H1 (cell line): Measurements from ENCODE around the gene NEDD8.

ENCODE experiments used
- CBX5 ChIP-seq: fragments of 300-800, 300-1000 bp; sonication (generic); IDR thresholded peaks from 2 replicates; pipeline ENCODE4 v1.7.1; 2016; ENCODE audit warnings: antibody characterized with exemption, low read length, low read depth
- E2F6 ChIP-seq: IDR thresholded peaks from 2 replicates; pipeline ENCODE4 v1.6.1; 2012; ENCODE audit warnings: inconsistent platforms
- GTF2F1 ChIP-seq: IDR thresholded peaks from 2 replicates; pipeline ENCODE4 v1.6.1; 2012; ENCODE audit warnings: low read depth, low read length, improper control_type of control experiment, borderline replicate concordance
- JUND ChIP-seq: IDR thresholded peaks from 2 replicates; pipeline ENCODE4 v1.6.1; 2011; ENCODE audit warnings: mild to moderate bottlenecking, improper control_type of control experiment, low read length
- KDM4A ChIP-seq: IDR thresholded peaks from one replicate; pipeline ENCODE4 v1.7.1; 2012; ENCODE audit warnings: low read depth, mild to moderate bottlenecking, moderate library complexity, low read length, inconsistent platforms; ENCODE audit not compliant: severe bottlenecking
- MAX ChIP-seq: IDR thresholded peaks from 2 replicates; pipeline ENCODE4 v1.6.1; 2012; ENCODE audit warnings: inconsistent platforms
- POLR2A ChIP-seq, 2 experiments: IDR thresholded peaks; 1 replicate in 1 of 2; 2 replicates in 1 of 2; pipeline ENCODE4 v1.6.1; 2011; ENCODE audit warnings: low read depth in 2 of 2, low read length in 2 of 2, mild to moderate bottlenecking in 2 of 2; ENCODE audit errors: control extremely low read depth in 1 of 2
- RNF2 ChIP-seq: fragments of 200-900, 300-1000 bp; sonication (generic); IDR thresholded peaks from 2 replicates; pipeline ENCODE4 v1.7.1; 2016; ENCODE audit warnings: borderline replicate concordance, low read depth, mild to moderate bottlenecking, antibody characterized with exemption, low read length; ENCODE audit not compliant: poor library complexity, severe bottlenecking; ENCODE audit errors: missing control alignments
- SRF ChIP-seq: IDR thresholded peaks from 2 replicates; pipeline ENCODE4 v1.6.1; 2011; ENCODE audit warnings: mild to moderate bottlenecking, low read depth, low read length, moderate library complexity
- SUZ12 ChIP-seq: fragments of 200-600 bp; sonication (generic); IDR thresholded peaks from 2 replicates; pipeline ENCODE4 v1.6.1; 2012; ENCODE audit warnings: mild to moderate bottlenecking, inconsistent platforms, low read length, moderate library complexity, mixed read lengths
- USF2 ChIP-seq: IDR thresholded peaks from 2 replicates; pipeline ENCODE4 v1.6.1; 2011; ENCODE audit warnings: low read length, improper control_type of control experiment
- TF ChIP-seq, protein P1 (sequence below), 3 experiments: IDR thresholded peaks; 1 replicate in 2 of 3; 2 replicates in 1 of 3; pipeline versions ENCODE4 v1.5.1 to v1.6.1; 2011; ENCODE audit warnings: low read length in 3 of 3, mild to moderate bottlenecking in 3 of 3, inconsistent platforms in 2 of 3, low read depth in 1 of 3, moderate library complexity in 1 of 3; ENCODE audit not compliant: insufficient read depth in 1 of 3; ENCODE audit errors: control extremely low read depth in 1 of 3

GRCh38 chr14:24196071-24197055, 35.8 kb downstream of the NEDD8 start:
- TF ChIP-seq, protein P1, sequence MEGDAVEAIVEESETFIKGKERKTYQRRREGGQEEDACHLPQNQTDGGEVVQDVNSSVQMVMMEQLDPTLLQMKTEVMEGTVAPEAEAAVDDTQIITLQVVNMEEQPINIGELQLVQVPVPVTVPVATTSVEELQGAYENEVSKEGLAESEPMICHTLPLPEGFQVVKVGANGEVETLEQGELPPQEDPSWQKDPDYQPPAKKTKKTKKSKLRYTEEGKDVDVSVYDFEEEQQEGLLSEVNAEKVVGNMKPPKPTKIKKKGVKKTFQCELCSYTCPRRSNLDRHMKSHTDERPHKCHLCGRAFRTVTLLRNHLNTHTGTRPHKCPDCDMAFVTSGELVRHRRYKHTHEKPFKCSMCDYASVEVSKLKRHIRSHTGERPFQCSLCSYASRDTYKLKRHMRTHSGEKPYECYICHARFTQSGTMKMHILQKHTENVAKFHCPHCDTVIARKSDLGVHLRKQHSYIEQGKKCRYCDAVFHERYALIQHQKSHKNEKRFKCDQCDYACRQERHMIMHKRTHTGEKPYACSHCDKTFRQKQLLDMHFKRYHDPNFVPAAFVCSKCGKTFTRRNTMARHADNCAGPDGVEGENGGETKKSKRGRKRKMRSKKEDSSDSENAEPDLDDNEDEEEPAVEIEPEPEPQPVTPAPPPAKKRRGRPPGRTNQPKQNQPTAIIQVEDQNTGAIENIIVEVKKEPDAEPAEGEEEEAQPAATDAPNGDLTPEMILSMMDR (IDR thresholded peaks at IDR 0.05; ENCODE audit: control extremely low read depth in 1 of 3, insufficient read depth in 1 of 3, low read depth in 1 of 3, low read length in 3 of 3), result no peak
- TF ChIP-seq GTF2F1, result no peak
- TF ChIP-seq POLR2A (IDR thresholded peaks at IDR 0.05; ENCODE audit: control extremely low read depth in 1 of 2, low read depth in 2 of 2, low read length in 2 of 2), result peak in 1 of 2 experiments; percentile 53; a peak in 1 of 3 replicates
- no peak for TF ChIP-seq CBX5
- no peak for TF ChIP-seq MAX
- no peak for TF ChIP-seq RNF2
- TF ChIP-seq USF2, result no peak
- no peak for TF ChIP-seq SUZ12
- TF ChIP-seq JUND, result no peak
- TF ChIP-seq SRF, result no peak
- no peak for TF ChIP-seq E2F6
- TF ChIP-seq KDM4A, result no peak
